HL-60 (cell line): ENCODE data around the gene SMIM13.

Source experiments
- GABPA ChIP-seq: IDR thresholded peaks from 2 replicates; pipeline ENCODE4 v1.6.1; 2012; ENCODE audit warnings: low read depth
- POLR2AphosphoS5 ChIP-seq: IDR thresholded peaks from 2 replicates; pipeline ENCODE4 v1.6.1; 2012; ENCODE audit warnings: low read depth
- SPI1 ChIP-seq: IDR thresholded peaks from 2 replicates; pipeline ENCODE4 v1.6.1; 2012; ENCODE audit warnings: low read depth, mild to moderate bottlenecking, borderline replicate concordance
- TF ChIP-seq, protein P1 (sequence below): IDR thresholded peaks from one replicate; pipeline ENCODE4 v1.5.1; 2011; ENCODE audit warnings: low read length, control low read depth, inconsistent platforms; ENCODE audit not compliant: insufficient read depth
- TF ChIP-seq, protein P2 (sequence below): IDR thresholded peaks from 2 replicates; pipeline ENCODE4 v1.6.1; 2012; ENCODE audit warnings: low read depth; ENCODE audit not compliant: insufficient replicate concordance

DNA sequence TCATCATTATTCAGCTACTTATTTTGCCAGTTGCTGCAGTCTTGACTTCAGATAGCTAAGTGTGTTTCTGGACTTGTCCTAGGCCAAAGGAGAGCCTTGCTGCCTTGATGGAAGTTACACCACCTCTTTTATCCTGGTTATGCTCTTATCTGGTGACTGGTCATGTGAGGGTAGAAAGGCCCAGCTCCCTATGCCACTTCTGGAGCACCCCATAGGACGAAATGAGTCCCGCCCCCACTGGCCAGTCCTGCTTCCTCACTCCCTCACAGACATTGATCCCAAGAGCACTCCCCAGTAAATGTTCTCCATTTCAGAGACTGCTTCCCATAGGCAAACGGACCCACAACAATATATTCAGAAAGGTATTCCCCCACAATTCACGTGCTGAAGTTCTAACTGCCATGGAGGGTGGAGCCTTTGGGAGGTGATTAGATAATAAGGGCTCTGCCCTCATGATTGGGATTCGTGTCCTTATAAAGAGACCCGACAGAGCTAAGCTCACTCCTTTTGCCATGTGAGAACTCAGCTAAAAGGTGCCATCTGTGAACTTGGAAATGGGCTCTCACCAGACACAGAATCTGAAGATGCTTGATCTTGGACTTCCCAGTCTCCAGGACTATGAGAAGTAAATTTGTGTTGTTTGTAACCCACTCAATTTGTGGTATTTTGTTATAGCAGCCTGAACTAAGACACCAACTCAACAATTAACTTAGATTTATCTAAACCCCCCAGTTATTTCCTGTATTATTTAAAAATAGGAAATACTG, 28.0 kb upstream of the SMIM13 start:
- TF ChIP-seq, protein P1, sequence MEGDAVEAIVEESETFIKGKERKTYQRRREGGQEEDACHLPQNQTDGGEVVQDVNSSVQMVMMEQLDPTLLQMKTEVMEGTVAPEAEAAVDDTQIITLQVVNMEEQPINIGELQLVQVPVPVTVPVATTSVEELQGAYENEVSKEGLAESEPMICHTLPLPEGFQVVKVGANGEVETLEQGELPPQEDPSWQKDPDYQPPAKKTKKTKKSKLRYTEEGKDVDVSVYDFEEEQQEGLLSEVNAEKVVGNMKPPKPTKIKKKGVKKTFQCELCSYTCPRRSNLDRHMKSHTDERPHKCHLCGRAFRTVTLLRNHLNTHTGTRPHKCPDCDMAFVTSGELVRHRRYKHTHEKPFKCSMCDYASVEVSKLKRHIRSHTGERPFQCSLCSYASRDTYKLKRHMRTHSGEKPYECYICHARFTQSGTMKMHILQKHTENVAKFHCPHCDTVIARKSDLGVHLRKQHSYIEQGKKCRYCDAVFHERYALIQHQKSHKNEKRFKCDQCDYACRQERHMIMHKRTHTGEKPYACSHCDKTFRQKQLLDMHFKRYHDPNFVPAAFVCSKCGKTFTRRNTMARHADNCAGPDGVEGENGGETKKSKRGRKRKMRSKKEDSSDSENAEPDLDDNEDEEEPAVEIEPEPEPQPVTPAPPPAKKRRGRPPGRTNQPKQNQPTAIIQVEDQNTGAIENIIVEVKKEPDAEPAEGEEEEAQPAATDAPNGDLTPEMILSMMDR: no peak
- TF ChIP-seq SPI1 (no peak), GABPA (no peak), POLR2AphosphoS5 (no peak)
- TF ChIP-seq, protein P2, sequence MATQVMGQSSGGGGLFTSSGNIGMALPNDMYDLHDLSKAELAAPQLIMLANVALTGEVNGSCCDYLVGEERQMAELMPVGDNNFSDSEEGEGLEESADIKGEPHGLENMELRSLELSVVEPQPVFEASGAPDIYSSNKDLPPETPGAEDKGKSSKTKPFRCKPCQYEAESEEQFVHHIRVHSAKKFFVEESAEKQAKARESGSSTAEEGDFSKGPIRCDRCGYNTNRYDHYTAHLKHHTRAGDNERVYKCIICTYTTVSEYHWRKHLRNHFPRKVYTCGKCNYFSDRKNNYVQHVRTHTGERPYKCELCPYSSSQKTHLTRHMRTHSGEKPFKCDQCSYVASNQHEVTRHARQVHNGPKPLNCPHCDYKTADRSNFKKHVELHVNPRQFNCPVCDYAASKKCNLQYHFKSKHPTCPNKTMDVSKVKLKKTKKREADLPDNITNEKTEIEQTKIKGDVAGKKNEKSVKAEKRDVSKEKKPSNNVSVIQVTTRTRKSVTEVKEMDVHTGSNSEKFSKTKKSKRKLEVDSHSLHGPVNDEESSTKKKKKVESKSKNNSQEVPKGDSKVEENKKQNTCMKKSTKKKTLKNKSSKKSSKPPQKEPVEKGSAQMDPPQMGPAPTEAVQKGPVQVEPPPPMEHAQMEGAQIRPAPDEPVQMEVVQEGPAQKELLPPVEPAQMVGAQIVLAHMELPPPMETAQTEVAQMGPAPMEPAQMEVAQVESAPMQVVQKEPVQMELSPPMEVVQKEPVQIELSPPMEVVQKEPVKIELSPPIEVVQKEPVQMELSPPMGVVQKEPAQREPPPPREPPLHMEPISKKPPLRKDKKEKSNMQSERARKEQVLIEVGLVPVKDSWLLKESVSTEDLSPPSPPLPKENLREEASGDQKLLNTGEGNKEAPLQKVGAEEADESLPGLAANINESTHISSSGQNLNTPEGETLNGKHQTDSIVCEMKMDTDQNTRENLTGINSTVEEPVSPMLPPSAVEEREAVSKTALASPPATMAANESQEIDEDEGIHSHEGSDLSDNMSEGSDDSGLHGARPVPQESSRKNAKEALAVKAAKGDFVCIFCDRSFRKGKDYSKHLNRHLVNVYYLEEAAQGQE: no peak
